ENCODE data around the gene MYO5B. TPM values are rescaled to one million over a fixed set of nuclear protein-coding genes. Genes with fewer than 3 reads are reported as not detected.
A peak's percentile ranks its signal among the peaks of the same experiment; 100 is the strongest.

MYO5B gene
- total and polyA plus RNA-seq, 4 donors: 5.4 to 23.4 (median 11.4) TPM

DNA sequence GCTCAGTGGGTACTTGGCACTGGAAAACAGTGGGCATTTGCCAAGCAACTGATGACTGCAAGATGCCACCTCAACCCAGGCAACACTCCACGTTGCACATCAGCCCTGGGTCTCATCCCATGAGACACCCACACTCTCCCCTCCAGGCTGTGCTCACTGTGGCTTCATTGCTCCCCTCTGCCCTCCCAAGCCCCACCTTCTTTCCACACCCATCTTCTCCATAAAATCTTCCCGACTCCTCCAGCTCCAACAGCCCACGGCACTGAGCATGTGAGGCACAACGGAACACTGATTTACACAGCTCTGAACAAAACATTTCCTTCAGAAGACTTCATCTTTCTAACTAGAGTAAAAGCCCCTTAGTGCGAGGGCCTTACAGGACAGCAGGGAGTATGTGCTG is 263.8 kb downstream of the MYO5B start (continued):
- TF ChIP-seq, protein P1, sequence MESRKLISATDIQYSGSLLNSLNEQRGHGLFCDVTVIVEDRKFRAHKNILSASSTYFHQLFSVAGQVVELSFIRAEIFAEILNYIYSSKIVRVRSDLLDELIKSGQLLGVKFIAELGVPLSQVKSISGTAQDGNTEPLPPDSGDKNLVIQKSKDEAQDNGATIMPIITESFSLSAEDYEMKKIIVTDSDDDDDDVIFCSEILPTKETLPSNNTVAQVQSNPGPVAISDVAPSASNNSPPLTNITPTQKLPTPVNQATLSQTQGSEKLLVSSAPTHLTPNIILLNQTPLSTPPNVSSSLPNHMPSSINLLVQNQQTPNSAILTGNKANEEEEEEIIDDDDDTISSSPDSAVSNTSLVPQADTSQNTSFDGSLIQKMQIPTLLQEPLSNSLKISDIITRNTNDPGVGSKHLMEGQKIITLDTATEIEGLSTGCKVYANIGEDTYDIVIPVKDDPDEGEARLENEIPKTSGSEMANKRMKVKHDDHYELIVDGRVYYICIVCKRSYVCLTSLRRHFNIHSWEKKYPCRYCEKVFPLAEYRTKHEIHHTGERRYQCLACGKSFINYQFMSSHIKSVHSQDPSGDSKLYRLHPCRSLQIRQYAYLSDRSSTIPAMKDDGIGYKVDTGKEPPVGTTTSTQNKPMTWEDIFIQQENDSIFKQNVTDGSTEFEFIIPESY (IDR thresholded peaks at IDR 0.05): no peak
- TF ChIP-seq NR2F2 (IDR thresholded peaks at IDR 0.05) (no peak), FOXA1 (IDR thresholded peaks at IDR 0.05) (no peak)

DNA sequence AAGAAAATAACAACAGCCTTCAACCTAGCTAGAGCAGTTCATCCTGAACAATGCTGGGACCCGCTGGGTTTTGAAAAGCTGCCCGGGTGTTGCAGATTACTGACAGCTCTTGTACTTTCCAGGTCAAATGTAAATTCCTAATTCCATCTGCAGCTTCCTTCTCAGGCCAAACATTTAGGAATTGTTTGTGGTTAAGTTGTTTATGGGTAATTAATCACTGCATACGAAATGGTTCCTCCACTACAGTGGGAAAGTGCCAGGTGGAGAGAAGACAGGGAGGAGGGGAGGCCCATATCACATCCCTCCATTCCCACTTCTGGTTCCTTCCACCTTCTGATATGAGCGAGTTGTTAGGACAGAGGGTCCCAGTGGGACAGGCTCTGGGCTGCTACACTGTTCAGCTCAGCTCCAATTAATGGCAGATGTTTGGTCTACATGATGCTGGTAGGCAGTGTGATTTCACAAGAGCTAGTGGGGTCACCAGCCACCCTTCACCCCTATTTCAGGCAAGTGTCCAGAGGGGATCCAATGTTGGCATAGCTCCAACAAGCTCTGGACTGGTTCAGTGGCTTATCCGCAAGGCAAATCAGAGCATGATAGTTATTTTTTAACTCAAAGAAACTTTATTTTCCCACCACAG is 268.7 kb downstream of the MYO5B start:
- H3K9me3 ChIP-seq (ENCODE audit: control insufficient read depth in 4 of 4, low read length in 3 of 4): no peaks in the 10 kb centered on the region
- H3K9ac ChIP-seq (ENCODE audit: low read depth in 1 of 2, low read length in 2 of 2): no peak overlapping the region
- peaks cover 0 to 8% (median 0%) of the 10 kb centered on the region in 4 donors for H3K4me1 ChIP-seq (ENCODE audit: control insufficient read depth in 4 of 4, insufficient read depth in 4 of 4, low read length in 3 of 4)
- no peaks in the 10 kb centered on the region for H3K27me3 ChIP-seq (ENCODE audit: control insufficient read depth in 4 of 4, insufficient read depth in 4 of 4, low read length in 3 of 4)
- 89% methylated on average over 5 of the region's 5 CpGs for WGBS
- no peak for DNase-seq (ENCODE audit: low spot score)
- TF ChIP-seq NR2F2 (IDR thresholded peaks at IDR 0.05) (no peak), HNF4G (IDR thresholded peaks at IDR 0.05) (no peak), SP1 (IDR thresholded peaks at IDR 0.05) (no peak)
- TF ChIP-seq, protein P2, sequence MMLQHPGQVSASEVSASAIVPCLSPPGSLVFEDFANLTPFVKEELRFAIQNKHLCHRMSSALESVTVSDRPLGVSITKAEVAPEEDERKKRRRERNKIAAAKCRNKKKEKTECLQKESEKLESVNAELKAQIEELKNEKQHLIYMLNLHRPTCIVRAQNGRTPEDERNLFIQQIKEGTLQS (IDR thresholded peaks at IDR 0.05): no peak
- TF ChIP-seq, protein P1 (IDR thresholded peaks at IDR 0.05): no peak
- TF ChIP-seq, protein P3, sequence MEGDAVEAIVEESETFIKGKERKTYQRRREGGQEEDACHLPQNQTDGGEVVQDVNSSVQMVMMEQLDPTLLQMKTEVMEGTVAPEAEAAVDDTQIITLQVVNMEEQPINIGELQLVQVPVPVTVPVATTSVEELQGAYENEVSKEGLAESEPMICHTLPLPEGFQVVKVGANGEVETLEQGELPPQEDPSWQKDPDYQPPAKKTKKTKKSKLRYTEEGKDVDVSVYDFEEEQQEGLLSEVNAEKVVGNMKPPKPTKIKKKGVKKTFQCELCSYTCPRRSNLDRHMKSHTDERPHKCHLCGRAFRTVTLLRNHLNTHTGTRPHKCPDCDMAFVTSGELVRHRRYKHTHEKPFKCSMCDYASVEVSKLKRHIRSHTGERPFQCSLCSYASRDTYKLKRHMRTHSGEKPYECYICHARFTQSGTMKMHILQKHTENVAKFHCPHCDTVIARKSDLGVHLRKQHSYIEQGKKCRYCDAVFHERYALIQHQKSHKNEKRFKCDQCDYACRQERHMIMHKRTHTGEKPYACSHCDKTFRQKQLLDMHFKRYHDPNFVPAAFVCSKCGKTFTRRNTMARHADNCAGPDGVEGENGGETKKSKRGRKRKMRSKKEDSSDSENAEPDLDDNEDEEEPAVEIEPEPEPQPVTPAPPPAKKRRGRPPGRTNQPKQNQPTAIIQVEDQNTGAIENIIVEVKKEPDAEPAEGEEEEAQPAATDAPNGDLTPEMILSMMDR (IDR thresholded peaks at IDR 0.05; ENCODE audit: low read depth, low read length, missing input control): no peak
- no peak overlapping the region for H3K4me3 ChIP-seq (ENCODE audit: low read depth in 1 of 3, low read length in 3 of 3)
- H3K36me3 ChIP-seq (ENCODE audit: control insufficient read depth in 4 of 4, insufficient read depth in 3 of 4, low read depth in 1 of 4, low read length in 3 of 4): peaks cover 0 to 6% (median 2%) of the 10 kb centered on the region in 4 donors
- H3K27ac ChIP-seq (ENCODE audit: low read depth in 1 of 2, low read length in 2 of 2): no peak overlapping the region

DNA sequence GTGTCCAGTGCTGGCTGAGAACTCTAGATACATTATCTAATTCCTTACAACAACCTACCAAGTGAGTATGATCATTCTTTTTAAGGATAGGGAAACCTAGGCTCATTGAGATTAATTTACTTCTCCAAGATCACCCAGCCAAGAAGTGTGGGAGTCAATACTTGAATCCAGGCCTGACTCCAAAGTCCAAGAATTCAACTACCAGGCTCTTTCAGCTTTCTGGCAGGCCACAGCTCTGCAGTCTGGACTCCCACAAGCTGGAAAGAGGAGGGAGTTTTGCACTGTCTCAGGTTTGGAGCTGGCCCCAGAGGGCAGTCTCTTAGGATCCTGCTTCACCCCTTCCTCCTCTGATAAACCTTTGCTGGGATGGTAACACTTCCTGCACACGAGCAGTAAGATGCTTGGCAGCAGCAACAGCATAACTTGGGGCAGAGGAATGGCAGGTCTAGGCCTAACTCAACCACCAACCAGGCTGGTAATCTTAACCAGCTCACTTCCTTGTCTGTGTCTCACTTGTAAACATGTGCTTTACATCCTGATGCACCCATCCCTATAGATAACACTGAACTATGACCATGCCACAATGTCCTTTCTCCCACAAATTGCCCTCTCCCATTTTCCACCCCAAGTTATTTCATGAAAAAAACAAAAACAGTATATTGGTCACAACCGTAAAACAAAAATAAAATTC is 270.5 kb downstream of the MYO5B start:
- WGBS: 90% methylated on average over 2 of the region's 2 CpGs

More for the DNA sequence above, 270.5 kb downstream of the MYO5B start:
- TF ChIP-seq, protein P1 (IDR thresholded peaks at IDR 0.05): no peak
- TF ChIP-seq JUND (IDR thresholded peaks at IDR 0.05) (no peak), EGR1 (IDR thresholded peaks at IDR 0.05; ENCODE audit: low read depth in 2 of 2) (no peak), FOXA1 (IDR thresholded peaks at IDR 0.05) (no peak), TAF1 (conservative IDR thresholded peaks at IDR 0.05) (no peak), HNF4A (conservative IDR thresholded peaks at IDR 0.05) (peak; percentile 28 to 42), SP1 (IDR thresholded peaks at IDR 0.05) (no peak)
- TF ChIP-seq, protein P4, sequence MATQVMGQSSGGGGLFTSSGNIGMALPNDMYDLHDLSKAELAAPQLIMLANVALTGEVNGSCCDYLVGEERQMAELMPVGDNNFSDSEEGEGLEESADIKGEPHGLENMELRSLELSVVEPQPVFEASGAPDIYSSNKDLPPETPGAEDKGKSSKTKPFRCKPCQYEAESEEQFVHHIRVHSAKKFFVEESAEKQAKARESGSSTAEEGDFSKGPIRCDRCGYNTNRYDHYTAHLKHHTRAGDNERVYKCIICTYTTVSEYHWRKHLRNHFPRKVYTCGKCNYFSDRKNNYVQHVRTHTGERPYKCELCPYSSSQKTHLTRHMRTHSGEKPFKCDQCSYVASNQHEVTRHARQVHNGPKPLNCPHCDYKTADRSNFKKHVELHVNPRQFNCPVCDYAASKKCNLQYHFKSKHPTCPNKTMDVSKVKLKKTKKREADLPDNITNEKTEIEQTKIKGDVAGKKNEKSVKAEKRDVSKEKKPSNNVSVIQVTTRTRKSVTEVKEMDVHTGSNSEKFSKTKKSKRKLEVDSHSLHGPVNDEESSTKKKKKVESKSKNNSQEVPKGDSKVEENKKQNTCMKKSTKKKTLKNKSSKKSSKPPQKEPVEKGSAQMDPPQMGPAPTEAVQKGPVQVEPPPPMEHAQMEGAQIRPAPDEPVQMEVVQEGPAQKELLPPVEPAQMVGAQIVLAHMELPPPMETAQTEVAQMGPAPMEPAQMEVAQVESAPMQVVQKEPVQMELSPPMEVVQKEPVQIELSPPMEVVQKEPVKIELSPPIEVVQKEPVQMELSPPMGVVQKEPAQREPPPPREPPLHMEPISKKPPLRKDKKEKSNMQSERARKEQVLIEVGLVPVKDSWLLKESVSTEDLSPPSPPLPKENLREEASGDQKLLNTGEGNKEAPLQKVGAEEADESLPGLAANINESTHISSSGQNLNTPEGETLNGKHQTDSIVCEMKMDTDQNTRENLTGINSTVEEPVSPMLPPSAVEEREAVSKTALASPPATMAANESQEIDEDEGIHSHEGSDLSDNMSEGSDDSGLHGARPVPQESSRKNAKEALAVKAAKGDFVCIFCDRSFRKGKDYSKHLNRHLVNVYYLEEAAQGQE (IDR thresholded peaks at IDR 0.05): no peak
- TF ChIP-seq, protein P2 (IDR thresholded peaks at IDR 0.05): no peak
- Histone ChIP-seq H3K27ac (ENCODE audit: low read depth in 1 of 2, low read length in 2 of 2) (no peak overlapping the region), H3K4me1 (ENCODE audit: control insufficient read depth in 4 of 4, insufficient read depth in 4 of 4, low read length in 3 of 4) (peaks cover 0 to 8% (median 0%) of the 10 kb centered on the region in 4 donors), H3K36me3 (ENCODE audit: control insufficient read depth in 4 of 4, insufficient read depth in 3 of 4, low read depth in 1 of 4, low read length in 3 of 4) (peaks cover 0 to 6% (median 2%) of the 10 kb centered on the region in 4 donors), H3K27me3 (ENCODE audit: control insufficient read depth in 4 of 4, insufficient read depth in 4 of 4, low read length in 3 of 4) (no peaks in the 10 kb centered on the region), H3K9ac (ENCODE audit: low read depth in 1 of 2, low read length in 2 of 2) (no peak overlapping the region), H3K4me3 (ENCODE audit: low read depth in 1 of 3, low read length in 3 of 3) (no peak overlapping the region), H3K9me3 (ENCODE audit: control insufficient read depth in 4 of 4, low read length in 3 of 4) (no peaks in the 10 kb centered on the region)
- DNase-seq (ENCODE audit: low spot score): no peak

Data from liver (tissue), 9 donors.